ENCODE measurements around the gene TTLL5. TPM values are rescaled to one million over a fixed set of nuclear protein-coding genes. Genes with fewer than 3 reads are reported as not detected.

Gene TTLL5
- polyA plus RNA-seq, 1 of the 3 experiments (the other 2 are of a cell fraction) = 9.6 TPM

DNA sequence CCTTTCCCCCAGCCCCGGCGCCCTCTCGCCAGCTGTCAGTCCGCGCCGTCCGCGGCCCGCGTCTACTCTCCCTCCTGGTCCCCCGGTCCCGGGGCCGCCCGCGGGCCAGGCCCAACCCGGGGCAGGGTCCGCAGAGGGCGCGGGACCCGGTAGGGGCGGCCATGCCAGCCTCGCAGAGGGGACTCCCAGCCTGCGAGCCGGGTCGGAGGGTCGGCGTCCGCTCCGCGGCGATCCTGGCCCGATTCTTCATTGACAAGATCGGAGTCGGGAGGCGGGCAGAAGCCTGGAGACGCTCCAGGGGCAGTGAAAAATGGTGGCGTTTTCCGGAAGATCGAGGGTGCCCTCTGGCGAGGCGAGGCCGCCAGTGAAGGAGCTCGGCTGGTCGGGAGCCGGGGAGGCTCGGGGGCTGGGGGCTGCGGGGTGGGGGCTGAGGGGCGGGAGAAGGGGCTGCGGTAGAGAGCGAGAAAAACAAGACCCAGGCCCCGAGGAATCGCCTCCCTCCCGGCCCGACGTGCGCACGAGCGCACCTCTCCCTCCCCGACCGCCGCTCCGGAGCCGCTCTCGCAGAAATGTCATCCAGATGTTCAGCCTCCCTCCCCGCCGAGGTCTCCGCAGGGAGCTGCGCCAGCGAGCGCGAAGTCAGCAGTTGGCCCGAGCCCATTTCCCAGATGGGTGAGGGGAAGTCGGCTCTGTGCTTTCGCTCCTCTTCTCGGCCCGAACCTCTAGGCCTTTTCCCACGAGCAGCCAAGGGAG, 321.4 kb downstream of the TTLL5 start:
- 2% methylated on average over 23 of the region's 77 CpGs for WGBS (ENCODE audit: low lambda C conversion rate)
- Histone ChIP-seq H3K27ac (ENCODE audit: low read depth in 2 of 2, low read length in 1 of 2) (peak overlapping the region; percentile 64 to 86), H3K4me1 (ENCODE audit: control insufficient read depth in 1 of 2, insufficient read depth in 2 of 2, low read depth in 1 of 2, low read length in 1 of 2) (peaks cover 18 to 53% of the 10 kb centered on the region in 2 experiments), H3K4me3 (ENCODE audit: low read depth in 2 of 2, low read length in 1 of 2) (peak overlapping the region; percentile 75 to 95), H3F3A (replicated peaks; ENCODE audit: insufficient read depth) (peaks cover 8% of the 10 kb centered on the region), H3K9me2 (no peaks in the 10 kb centered on the region), H4K20me1 (ENCODE audit: insufficient read depth) (no peaks in the 10 kb centered on the region), H3K9me3 (no peaks in the 10 kb centered on the region), H3K79me2 (ENCODE audit: insufficient read depth) (peaks cover 16% of the 10 kb centered on the region), H3K9ac (peak overlapping the region; percentile 79), H3K36me3 (replicated peaks in 1 of 2; ENCODE audit: control insufficient read depth in 1 of 2, insufficient read depth in 2 of 2, low read length in 1 of 2) (no peaks in the 10 kb centered on the region), H2AFZ (ENCODE audit: low read depth) (peak overlapping the region; percentile 95), H3K4me2 (peak overlapping the region; percentile 98), H3K27me3 (ENCODE audit: insufficient read depth) (no peaks in the 10 kb centered on the region)
- POLR2A ChIA-PET = interaction anchor here (0.8 to 1.0 kb wide), 2 partner anchors 76 to 273 kb away, joined by 5 to 6 read pairs; no protein-coding TSS in a partner anchor
- CTCF ChIA-PET = interaction anchor here (0.6 to 19.6 kb wide), 58 partner anchors 8 to 774 kb away, joined by 3 to 550 read pairs (median 4); no protein-coding TSS in a partner anchor
- peak; percentile 90 for DNase-seq
- peak; percentile 33; the same call in 1 of the 2 replicates for TF ChIP-seq NFIC (IDR thresholded peaks at IDR 0.05; ENCODE audit: borderline replicate concordance)
- TF ChIP-seq ELF1 (IDR thresholded peaks at IDR 0.05) = no peak
- no peak for TF ChIP-seq GATA2 (CRISPR knock-in tag; IDR thresholded peaks at IDR 0.05)
- TF ChIP-seq, protein P1, sequence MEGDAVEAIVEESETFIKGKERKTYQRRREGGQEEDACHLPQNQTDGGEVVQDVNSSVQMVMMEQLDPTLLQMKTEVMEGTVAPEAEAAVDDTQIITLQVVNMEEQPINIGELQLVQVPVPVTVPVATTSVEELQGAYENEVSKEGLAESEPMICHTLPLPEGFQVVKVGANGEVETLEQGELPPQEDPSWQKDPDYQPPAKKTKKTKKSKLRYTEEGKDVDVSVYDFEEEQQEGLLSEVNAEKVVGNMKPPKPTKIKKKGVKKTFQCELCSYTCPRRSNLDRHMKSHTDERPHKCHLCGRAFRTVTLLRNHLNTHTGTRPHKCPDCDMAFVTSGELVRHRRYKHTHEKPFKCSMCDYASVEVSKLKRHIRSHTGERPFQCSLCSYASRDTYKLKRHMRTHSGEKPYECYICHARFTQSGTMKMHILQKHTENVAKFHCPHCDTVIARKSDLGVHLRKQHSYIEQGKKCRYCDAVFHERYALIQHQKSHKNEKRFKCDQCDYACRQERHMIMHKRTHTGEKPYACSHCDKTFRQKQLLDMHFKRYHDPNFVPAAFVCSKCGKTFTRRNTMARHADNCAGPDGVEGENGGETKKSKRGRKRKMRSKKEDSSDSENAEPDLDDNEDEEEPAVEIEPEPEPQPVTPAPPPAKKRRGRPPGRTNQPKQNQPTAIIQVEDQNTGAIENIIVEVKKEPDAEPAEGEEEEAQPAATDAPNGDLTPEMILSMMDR (IDR thresholded peaks at IDR 0.05) = peak; percentile 57
- TF ChIP-seq TEAD4 (IDR thresholded peaks at IDR 0.05; ENCODE audit: borderline replicate concordance, insufficient read depth) = no peak
- TF ChIP-seq RFX5 (IDR thresholded peaks at IDR 0.05; ENCODE audit: low read length) = no peak
- TF ChIP-seq, protein P2, sequence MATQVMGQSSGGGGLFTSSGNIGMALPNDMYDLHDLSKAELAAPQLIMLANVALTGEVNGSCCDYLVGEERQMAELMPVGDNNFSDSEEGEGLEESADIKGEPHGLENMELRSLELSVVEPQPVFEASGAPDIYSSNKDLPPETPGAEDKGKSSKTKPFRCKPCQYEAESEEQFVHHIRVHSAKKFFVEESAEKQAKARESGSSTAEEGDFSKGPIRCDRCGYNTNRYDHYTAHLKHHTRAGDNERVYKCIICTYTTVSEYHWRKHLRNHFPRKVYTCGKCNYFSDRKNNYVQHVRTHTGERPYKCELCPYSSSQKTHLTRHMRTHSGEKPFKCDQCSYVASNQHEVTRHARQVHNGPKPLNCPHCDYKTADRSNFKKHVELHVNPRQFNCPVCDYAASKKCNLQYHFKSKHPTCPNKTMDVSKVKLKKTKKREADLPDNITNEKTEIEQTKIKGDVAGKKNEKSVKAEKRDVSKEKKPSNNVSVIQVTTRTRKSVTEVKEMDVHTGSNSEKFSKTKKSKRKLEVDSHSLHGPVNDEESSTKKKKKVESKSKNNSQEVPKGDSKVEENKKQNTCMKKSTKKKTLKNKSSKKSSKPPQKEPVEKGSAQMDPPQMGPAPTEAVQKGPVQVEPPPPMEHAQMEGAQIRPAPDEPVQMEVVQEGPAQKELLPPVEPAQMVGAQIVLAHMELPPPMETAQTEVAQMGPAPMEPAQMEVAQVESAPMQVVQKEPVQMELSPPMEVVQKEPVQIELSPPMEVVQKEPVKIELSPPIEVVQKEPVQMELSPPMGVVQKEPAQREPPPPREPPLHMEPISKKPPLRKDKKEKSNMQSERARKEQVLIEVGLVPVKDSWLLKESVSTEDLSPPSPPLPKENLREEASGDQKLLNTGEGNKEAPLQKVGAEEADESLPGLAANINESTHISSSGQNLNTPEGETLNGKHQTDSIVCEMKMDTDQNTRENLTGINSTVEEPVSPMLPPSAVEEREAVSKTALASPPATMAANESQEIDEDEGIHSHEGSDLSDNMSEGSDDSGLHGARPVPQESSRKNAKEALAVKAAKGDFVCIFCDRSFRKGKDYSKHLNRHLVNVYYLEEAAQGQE (IDR thresholded peaks at IDR 0.05; ENCODE audit: low read depth, low read length) = no peak
- no peak for TF ChIP-seq POLR2AphosphoS5 (IDR thresholded peaks at IDR 0.05; ENCODE audit: low read depth, low read length)
- TF ChIP-seq GABPA (IDR thresholded peaks at IDR 0.05; ENCODE audit: low read depth) = no peak
- TF ChIP-seq IRF3 (IDR thresholded peaks at IDR 0.05; ENCODE audit: low read depth, low read length) = no peak
- TF ChIP-seq TCF12 (IDR thresholded peaks at IDR 0.05) = no peak
- TF ChIP-seq, protein P3, sequence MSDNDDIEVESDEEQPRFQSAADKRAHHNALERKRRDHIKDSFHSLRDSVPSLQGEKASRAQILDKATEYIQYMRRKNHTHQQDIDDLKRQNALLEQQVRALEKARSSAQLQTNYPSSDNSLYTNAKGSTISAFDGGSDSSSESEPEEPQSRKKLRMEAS (IDR thresholded peaks at IDR 0.05; ENCODE audit: low read depth) = no peak
- TF ChIP-seq SMC3 (IDR thresholded peaks at IDR 0.05; ENCODE audit: low read depth, low read length) = peak; percentile 82
- no peak for TF ChIP-seq FOXM1 (IDR thresholded peaks at IDR 0.05; ENCODE audit: low read depth)
- no peak for TF ChIP-seq RXRA (IDR thresholded peaks at IDR 0.05; ENCODE audit: borderline replicate concordance, low read depth)
- no peak for TF ChIP-seq FOSL2 (IDR thresholded peaks at IDR 0.05; ENCODE audit: borderline replicate concordance, low read depth)
- no peak for TF ChIP-seq FOXJ3 (CRISPR knock-in tag; IDR thresholded peaks at IDR 0.05)
- no peak for TF ChIP-seq RCOR1 (IDR thresholded peaks at IDR 0.05; ENCODE audit: low read length)
- TF ChIP-seq JUND (IDR thresholded peaks at IDR 0.05) = no peak
- TF ChIP-seq CHD2 (IDR thresholded peaks at IDR 0.05; ENCODE audit: low read length, partially characterized antibody) = no peak
- peak; percentile 81 for TF ChIP-seq RAD21 (IDR thresholded peaks at IDR 0.05; ENCODE audit: low read length)
- TF ChIP-seq YY1 (IDR thresholded peaks at IDR 0.05; ENCODE audit: low read depth) = 0 out of 2 replicates have a peak, but pooled peaks have one; percentile 48
- no peak for TF ChIP-seq MEF2A (IDR thresholded peaks at IDR 0.05; ENCODE audit: borderline replicate concordance, low read depth)
- TF ChIP-seq MXI1 (IDR thresholded peaks at IDR 0.05; ENCODE audit: low read depth, low read length) = no peak
- no peak for TF ChIP-seq NRF1 (IDR thresholded peaks at IDR 0.05; ENCODE audit: low read depth, low read length)
- TF ChIP-seq EP300 (IDR thresholded peaks at IDR 0.05; ENCODE audit: borderline replicate concordance in 1 of 2, low read depth in 1 of 2, low read length in 1 of 2) = no peak
- TF ChIP-seq EZH2phosphoT487 (IDR thresholded peaks at IDR 0.05; ENCODE audit: borderline replicate concordance, low read depth) = no peak
- no peak for TF ChIP-seq TAF1 (IDR thresholded peaks at IDR 0.05; ENCODE audit: borderline replicate concordance, low read depth, low read length)

Data from SK-N-SH (cell line).